Amniotic stem cell (primary cell): ENCODE results near the gene HSPB6.

Experiments
- DNase-seq: peaks from one replicate; lab custom pipeline; 2025; lab: John Stamatoyannopoulos, UW

Gene HSPB6

GRCh38 chr19:35716801-35717664 is 39.8 kb downstream of the HSPB6 start:
- peak; percentile 69 for DNase-seq

- no peak for DNase-seq
Observed at GRCh38 chr19:35715981-35716800, 40.6 kb downstream of the HSPB6 start.

- DNase-seq: no peak
Observed at GRCh38 chr19:35715355-35715809, 41.4 kb downstream of the HSPB6 start.

GRCh38 chr19:35714601-35715354 is 42.1 kb downstream of the HSPB6 start:
- DNase-seq: no peak

GRCh38 chr19:35713904-35714495 is 42.8 kb downstream of the HSPB6 start:
- no peak for DNase-seq

- DNase-seq: no peak
Observed at GRCh38 chr19:35713506-35713850, 43.4 kb downstream of the HSPB6 start.

GRCh38 chr19:35712567-35713505 is 44.0 kb downstream of the HSPB6 start:
- no peak for DNase-seq

- no peak for DNase-seq
Observed at GRCh38 chr19:35710784-35711723, 45.8 kb downstream of the HSPB6 start.

GRCh38 chr19:35708391-35708790 is 48.4 kb downstream of the HSPB6 start:
- DNase-seq: no peak
